Effector memory CD4-positive, alpha-beta T cell (primary cell): ENCODE results near the gene BAIAP3.

Source experiments
- DNase-seq, 3 donors: peaks; one replicate each; pipeline ENCODE4 v3.0.0-alpha.2; 2020
- H3K27ac ChIP-seq: 2 replicates; pipeline ENCODE4 v1.7.0; 2013; ENCODE audit warnings: mild to moderate bottlenecking, low read length, moderate library complexity; ENCODE audit not compliant: insufficient read depth, poor library complexity, severe bottlenecking
- H3K27me3 ChIP-seq: replicated peaks from 2 replicates; pipeline ENCODE4 v1.7.0; 2013; ENCODE audit warnings: mild to moderate bottlenecking, low read length; ENCODE audit not compliant: insufficient read depth, control insufficient read depth, poor library complexity, severe bottlenecking
- H3K36me3 ChIP-seq: 2 replicates; pipeline ENCODE4 v1.7.0; 2013; ENCODE audit warnings: mild to moderate bottlenecking, low read length, moderate library complexity; ENCODE audit not compliant: control insufficient read depth, insufficient read depth
- H3K4me1 ChIP-seq: 2 replicates; pipeline ENCODE4 v1.7.0; 2013; ENCODE audit warnings: low read length, mild to moderate bottlenecking; ENCODE audit not compliant: control insufficient read depth, insufficient read depth, poor library complexity, severe bottlenecking
- H3K4me3 ChIP-seq: 2 replicates; pipeline ENCODE4 v1.7.0; 2013; ENCODE audit warnings: low read length, low read depth, mild to moderate bottlenecking; ENCODE audit not compliant: insufficient read depth, poor library complexity, severe bottlenecking
- H3K9me3 ChIP-seq: 2 replicates; pipeline ENCODE4 v1.7.0; 2013; ENCODE audit warnings: mild to moderate bottlenecking, low read length, moderate library complexity; ENCODE audit not compliant: control insufficient read depth

Gene BAIAP3

DNA sequence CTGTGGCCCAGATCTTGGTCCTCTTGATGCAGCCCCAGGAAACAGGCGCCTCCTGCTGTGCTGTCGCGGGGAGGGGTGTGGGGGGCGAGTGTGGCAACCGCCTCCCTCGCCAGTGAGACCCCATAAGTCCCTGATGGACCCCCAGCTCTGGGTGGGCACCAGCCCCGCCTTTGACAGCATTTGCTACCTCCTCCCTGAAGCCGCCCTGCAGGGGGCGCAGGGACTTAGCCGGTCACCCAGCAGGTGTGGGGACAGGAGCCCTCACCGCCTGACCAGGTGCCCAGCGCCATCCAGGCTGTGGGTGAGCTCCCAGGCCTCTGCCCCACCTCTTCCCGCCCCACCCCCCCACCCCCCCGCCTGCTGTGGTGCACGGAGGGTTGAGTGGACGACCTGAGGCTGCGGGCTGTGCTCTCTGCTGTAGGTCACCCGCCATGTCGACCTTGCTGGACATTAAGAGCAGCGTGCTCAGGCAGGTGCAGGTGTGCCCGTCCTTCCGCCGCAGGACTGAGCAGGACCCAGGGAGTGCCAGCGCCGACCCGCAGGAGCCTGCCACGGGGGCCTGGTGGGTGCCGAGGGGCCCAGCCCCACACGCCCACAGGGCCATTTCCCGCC, 4.8 kb downstream of the BAIAP3 start:
- peaks cover 25% of the 10 kb centered on the region for H3K4me1 ChIP-seq
- peaks cover 13% of the 10 kb centered on the region for H3K27me3 ChIP-seq
- H3K9me3 ChIP-seq = no peaks in the 10 kb centered on the region
- H3K27ac ChIP-seq = no peak overlapping the region
- no peaks in the 10 kb centered on the region for H3K36me3 ChIP-seq
- DNase-seq = no peak
- H3K4me3 ChIP-seq = no peak overlapping the region

DNA sequence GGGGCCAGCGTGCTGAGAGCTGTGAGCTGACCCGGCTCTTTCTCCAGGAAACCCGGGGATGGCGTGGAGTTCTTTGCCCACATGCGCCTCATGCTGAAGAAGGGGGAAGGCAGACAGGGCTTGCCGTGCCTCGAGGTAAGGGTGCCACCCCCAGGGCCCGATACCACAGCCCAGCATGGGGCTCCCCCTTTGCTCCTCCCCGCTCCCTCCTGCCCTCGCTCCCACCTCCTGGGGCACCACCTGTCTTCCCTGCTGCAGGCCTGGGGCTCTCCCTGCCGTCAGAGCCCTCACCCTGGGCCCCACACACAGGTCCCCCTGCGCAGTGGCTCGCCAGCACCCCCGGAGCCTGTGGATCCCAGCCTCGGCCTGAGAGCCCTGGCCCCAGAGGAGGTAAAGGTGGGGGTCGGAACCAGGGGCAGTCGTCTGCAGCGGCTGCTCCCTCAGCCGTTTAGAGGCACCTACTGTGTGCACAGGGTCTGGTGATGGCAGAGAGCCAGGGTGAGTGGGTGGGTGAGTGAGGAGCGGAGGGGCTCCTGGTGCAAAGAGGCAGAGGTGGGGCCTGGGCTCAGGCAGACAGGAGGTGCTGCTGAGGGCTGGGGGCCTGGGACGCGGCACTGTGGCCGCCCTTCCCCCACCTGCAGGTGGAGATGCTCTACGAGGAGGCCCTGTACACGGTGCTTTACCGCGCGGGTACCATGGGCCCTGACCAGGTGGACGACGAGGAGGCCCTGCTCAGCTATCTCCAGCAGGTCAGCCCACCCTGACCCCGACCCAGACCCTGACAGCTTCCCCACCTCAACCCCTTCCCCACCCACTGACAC, 5.6 kb downstream of the BAIAP3 start:
- no peaks in the 10 kb centered on the region for H3K9me3 ChIP-seq
- H3K4me1 ChIP-seq = peaks cover 18% of the 10 kb centered on the region
- no peaks in the 10 kb centered on the region for H3K36me3 ChIP-seq
- H3K4me3 ChIP-seq = no peak overlapping the region
- DNase-seq = no peak
- peaks cover 6% of the 10 kb centered on the region for H3K27me3 ChIP-seq
- H3K27ac ChIP-seq = no peak overlapping the region

DNA sequence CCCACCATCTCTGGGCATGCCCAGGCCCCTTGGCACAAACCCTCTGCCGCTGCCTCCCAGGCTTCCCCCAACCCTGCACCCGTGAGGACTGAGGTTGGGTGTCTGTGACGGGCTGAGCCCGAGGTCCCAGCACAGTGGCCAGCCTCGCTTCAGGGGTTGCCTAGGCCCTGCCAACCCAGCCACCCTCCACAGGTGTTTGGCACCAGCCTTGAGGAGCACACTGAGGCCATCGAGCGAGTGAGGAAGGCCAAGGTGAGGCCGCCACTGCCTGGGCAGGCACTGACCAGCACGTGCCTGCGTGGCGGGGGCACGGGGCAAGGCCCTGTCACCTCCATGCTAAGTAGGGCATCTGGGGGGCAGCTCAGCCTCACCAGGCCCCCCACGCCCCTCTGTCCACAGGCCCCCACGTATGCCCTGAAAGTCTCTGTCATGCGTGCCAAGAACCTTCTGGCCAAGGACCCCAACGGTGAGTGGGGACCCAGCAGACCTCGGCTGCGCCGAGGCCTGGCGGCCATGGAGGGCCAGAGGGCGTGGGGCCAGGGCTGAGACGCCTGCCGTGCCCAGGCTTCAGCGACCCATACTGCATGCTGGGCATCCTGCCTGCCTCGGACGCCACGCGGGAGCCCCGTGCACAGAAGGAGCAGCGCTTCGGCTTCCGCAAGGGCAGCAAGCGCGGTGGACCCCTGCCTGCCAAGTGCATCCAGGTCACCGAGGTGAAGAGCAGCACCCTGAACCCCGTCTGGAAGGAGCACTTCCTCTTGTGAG, 7.5 kb downstream of the BAIAP3 start:
- H3K4me1 ChIP-seq = peaks cover 12% of the 10 kb centered on the region

DNA sequence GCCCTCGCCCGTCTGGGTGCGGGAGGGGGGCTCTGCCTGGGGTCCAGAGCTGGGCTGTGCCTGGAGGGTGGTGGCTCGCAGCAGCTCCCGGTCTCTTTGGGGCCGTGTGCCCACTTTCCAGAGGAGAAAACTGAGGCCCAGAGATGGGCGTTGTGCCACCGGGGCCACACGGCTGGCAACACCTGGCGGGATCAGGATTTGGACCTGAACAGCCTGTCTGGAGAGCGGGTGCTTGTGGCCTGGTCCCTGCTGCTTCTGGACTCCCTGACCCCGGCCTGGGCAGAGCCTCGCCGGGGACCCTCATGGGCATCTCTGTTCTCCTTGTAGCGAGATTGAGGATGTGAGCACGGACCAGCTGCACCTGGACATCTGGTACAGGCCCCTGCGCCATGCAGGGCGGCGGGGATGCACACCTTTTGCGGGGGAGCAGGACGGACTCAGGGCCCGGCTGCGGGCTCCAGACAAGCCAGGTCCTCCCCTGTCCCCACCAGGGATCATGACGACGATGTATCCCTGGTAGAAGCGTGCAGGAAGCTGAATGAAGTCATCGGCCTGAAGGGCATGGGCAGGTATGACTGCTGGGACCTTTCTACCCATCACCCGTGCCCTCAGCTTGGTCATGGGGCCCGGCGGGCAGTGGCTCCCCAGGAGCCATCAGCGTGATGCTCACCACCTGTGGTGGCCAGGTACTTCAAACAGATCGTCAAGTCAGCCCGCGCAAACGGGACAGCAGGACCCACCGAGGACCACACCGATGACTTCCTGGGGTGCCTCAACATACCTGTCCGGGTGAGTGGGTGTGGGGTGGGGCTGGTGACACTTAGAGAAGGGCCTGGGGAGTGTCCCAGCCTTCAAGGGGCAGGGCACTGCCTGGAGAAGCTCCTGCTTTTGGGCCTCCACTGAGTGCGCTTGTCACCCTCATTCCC, 8.3 kb downstream of the BAIAP3 start:
- Histone ChIP-seq H3K27me3 (no peaks in the 10 kb centered on the region), H3K36me3 (no peaks in the 10 kb centered on the region), H3K27ac (peak overlapping the region; percentile 26), H3K9me3 (no peaks in the 10 kb centered on the region), H3K4me3 (peak overlapping the region; percentile 53), H3K4me1 (peaks cover 12% of the 10 kb centered on the region)
- no peak for DNase-seq

More for the DNA sequence above, 7.5 kb downstream of the BAIAP3 start:
- no peaks in the 10 kb centered on the region for H3K9me3 ChIP-seq
- H3K36me3 ChIP-seq = no peaks in the 10 kb centered on the region
- no peak overlapping the region for H3K27ac ChIP-seq
- no peaks in the 10 kb centered on the region for H3K27me3 ChIP-seq
- no peak overlapping the region for H3K4me3 ChIP-seq
- DNase-seq = no peak

- peak overlapping the region; percentile 53 for H3K4me3 ChIP-seq
- no peaks in the 10 kb centered on the region for H3K9me3 ChIP-seq
- peaks cover 12% of the 10 kb centered on the region for H3K4me1 ChIP-seq
- H3K36me3 ChIP-seq = no peaks in the 10 kb centered on the region
- no peaks in the 10 kb centered on the region for H3K27me3 ChIP-seq
- H3K27ac ChIP-seq = peak overlapping the region; percentile 26
- DNase-seq = peak; percentile 95 to 99 (median 97)
Measured at GRCh38 chr16:1342526-1343427, 9.3 kb downstream of the BAIAP3 start.

- H3K27ac ChIP-seq = no peak overlapping the region
- H3K4me3 ChIP-seq = no peak overlapping the region
- peaks cover 12% of the 10 kb centered on the region for H3K4me1 ChIP-seq
- no peak for DNase-seq
- H3K9me3 ChIP-seq = no peaks in the 10 kb centered on the region
- H3K27me3 ChIP-seq = no peaks in the 10 kb centered on the region
- H3K36me3 ChIP-seq = peaks cover 7% of the 10 kb centered on the region
Measured at GRCh38 chr16:1343428-1344242, 10.2 kb downstream of the BAIAP3 start.

- H3K4me1 ChIP-seq = peaks cover 12% of the 10 kb centered on the region
- H3K36me3 ChIP-seq = peaks cover 15% of the 10 kb centered on the region
- H3K27ac ChIP-seq = no peak overlapping the region
Measured at GRCh38 chr16:1344499-1344898, 11.1 kb downstream of the BAIAP3 start.

DNA sequence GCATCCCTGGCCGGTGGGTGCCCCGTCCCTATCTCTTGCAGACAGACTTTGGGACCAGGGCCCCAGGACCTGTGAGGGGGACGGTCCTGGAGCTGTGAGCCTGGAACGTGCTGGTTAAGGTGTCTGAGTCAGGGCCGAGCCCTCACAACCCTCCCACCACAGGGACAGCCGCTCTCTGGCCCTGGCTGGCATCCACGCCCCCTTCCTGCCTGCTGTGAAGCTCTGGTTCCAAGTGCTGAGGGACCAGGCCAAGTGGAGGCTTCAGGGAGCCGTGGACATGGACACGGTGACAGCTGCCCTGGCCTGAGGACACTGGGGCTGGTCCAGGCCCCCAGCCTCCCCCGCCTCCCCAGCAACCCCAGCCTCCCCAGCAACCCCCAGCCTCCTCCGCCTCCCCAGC, 11.6 kb downstream of the BAIAP3 start:
- DNase-seq = no peak
- H3K9me3 ChIP-seq = no peaks in the 10 kb centered on the region
- H3K27ac ChIP-seq = no peak overlapping the region

More at GRCh38 chr16:1344499-1344898, 11.1 kb downstream of the BAIAP3 start:
- Histone ChIP-seq H3K27me3 (no peaks in the 10 kb centered on the region), H3K9me3 (no peaks in the 10 kb centered on the region), H3K4me3 (no peak overlapping the region)
- no peak for DNase-seq

More for the DNA sequence above, 11.6 kb downstream of the BAIAP3 start:
- Histone ChIP-seq H3K27me3 (no peaks in the 10 kb centered on the region), H3K4me1 (peaks cover 12% of the 10 kb centered on the region), H3K4me3 (no peak overlapping the region), H3K36me3 (peaks cover 21% of the 10 kb centered on the region)
